HT1080 (cell line): ENCODE data around the gene TBX1. TPM values are rescaled to one million over a fixed set of nuclear protein-coding genes. Genes with fewer than 3 reads are reported as not detected.
"Not testable (repeated sequence)": the region's sequence is repeated elsewhere in the genome, so short reads cannot be mapped to it uniquely, and the experiment has no call there.

Experiments
- DNase-seq: peaks from one replicate; pipeline ENCODE4 v3.0.0-alpha.2; 2015; ENCODE audit warnings: low read depth
- total RNA-seq: library from RNA; depleted of rRNA; stranded (reverse); fragments of >200 nt; shearing (Covaris generic); gene quantifications from 2 replicates; pipeline ENCODE4 v1.2.3, GENCODE V29; 2014

The TBX1 gene
- total RNA-seq, 1 experiment from 2014 or later: 0.14 TPM

GRCh38 chr22:19763458-19764298 is 3.1 kb downstream of the TBX1 start:
- DNase-seq: no peak

DNA sequence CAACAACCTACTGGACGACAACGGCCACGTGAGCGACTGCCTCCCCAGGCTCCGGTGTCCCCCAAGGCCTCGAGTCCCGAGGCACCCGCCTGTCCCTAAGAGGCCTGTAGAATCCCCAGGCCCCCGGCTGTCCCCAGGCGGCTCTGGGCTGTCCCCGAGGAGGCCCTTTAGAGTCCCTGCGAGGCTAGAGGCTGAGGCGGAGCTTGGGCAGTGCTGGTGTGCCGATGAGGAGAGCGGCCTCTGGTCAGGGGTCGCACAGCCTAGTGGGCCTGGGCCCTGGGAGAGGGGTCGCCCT is 3.7 kb downstream of the TBX1 start:
- no peak for DNase-seq

GRCh38 chr22:19764636-19765476 is 4.3 kb downstream of the TBX1 start:
- DNase-seq: no peak

- no peak for DNase-seq
Measured at GRCh38 chr22:19765477-19766239, 5.1 kb downstream of the TBX1 start.

GRCh38 chr22:19766240-19766510 is 5.6 kb downstream of the TBX1 start:
- no peak for DNase-seq

DNA sequence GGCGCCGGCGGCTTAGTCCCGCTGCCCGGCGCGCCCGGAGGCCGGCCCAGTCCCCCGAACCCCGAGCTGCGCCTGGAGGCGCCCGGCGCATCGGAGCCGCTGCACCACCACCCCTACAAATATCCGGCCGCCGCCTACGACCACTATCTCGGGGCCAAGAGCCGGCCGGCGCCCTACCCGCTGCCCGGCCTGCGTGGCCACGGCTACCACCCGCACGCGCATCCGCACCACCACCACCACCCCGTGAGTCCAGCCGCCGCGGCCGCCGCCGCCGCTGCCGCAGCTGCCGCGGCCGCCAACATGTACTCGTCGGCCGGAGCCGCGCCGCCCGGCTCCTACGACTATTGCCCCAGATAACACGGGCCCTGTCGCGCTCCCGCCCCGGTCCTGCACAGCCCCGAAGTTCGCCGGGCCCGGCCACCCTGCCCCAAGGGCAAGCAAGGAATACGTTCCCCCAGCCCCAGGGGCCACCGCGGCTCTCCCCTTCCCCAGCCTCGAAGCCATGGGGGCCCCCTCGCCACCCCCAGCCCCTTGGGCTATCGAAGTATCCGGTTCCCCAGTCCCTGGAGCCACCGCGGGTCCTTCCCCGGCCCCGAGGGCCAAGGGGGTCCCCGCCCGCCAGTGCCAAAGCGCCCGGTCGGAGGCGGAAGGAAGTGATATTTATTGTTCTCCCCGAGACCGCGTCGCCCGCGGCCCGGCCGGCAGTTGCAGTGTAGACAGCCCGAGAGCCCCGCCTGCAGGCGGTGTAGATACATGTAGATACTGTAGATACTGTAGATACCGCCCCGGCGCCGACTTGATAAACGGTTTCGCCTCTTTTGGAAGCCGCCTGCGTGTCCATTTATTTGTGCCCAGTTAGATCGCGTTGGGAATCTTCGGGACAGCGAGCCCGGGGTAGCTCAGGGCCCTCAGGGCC is 6.2 kb downstream of the TBX1 start:
- no peak for DNase-seq

DNA sequence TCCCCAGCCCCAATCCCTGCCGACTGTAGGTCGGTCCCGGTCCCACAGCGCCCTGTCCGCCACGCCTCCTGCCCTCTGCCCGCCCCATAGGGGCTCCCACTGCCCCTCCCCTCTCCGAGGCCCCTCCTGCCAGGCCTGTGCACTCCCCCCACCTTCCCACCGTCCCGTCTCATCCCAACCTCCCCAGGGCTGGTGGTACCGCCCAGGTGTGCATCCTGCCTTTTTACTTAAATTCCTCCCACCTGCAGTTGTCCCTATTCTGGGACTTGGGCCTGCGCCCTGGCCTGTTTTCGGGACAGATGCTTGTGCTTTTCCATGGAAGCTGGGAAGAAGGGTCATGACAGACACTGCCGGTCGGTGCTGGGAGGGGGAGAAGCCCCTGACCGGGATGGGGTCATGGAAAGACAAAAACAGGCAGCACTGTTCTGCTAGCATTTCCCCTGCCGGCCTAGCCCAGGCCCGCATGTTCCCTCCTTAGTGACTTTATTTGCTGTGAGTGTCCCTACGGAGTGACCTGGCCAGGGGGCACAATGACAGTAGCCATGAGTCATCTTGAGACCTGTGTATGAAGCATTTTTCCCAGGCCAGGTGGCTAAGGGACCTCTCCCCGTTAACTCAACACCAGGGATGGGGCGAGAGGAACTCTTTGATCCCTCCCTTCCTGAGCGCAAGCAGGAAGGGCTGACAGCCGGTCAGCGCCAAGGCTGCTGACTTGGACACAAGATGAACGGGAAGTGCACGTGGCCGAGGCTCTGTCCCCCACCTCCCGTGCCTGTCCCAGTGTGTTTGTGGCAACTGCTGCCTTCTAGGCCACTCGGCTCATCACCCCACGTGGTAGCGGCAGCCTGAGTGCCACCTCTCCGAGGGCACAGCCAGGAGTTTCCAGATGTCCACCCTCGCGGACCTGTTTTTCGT is 7.1 kb downstream of the TBX1 start:
- no peak for DNase-seq

GRCh38 chr22:19769393-19769715 is 8.8 kb downstream of the TBX1 start:
- DNase-seq: no peak

DNA sequence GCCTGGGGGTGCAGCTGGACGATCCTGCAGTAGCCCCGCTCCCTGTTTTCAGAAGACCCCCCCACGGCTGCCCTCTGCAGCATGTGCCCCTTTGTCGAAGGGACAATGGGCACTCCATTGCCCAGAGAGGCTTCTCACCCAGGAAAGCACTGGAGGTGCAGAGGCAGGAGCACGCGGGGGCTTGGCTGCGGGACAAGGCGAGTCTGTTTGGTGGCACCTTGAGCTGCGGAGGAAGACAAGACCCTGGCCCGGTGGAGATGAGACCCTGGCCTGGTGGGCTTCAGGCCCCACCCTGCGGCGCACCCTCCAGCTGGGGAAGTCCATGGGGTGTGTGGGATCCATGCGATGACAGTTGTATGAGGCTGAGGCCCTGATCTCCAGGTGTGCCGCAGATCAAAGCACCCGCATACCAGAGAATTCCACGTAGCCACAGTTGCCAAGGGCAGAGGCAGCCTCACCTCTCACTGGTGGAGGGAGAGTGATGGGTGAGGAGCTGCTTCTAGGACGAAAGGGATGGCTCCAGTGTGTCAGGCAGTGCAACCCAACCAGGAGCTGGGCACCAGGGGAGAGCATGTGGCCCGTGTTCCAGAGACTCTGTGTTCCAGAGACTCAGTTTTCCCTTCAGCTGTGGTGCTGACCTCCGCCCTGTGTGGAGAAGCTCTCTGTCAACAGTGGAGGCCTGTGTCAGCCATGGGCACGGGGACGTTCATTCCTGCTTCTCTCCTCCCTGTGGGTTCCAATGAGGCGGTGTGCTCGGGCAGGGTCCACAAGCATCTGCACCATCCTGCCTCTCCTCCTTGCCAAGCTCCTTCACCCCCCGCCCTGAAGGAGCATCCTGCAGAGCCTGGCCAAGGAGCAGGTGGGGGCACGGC is 10.0 kb downstream of the TBX1 start:
- no peak for DNase-seq

DNA sequence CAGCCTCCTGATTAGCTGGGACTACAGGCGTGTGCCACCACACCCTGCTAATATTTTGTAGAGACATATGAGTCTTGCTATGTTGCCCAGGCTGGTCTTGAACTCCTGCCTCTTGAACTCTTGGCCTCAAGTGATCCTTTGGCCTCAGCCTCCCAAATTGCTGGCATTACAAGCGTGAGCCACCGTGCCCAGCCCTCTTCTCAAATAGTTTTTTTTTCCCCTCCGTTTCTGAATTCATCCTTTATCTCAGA is 11.8 kb downstream of the TBX1 start:
- DNase-seq: no peak

DNA sequence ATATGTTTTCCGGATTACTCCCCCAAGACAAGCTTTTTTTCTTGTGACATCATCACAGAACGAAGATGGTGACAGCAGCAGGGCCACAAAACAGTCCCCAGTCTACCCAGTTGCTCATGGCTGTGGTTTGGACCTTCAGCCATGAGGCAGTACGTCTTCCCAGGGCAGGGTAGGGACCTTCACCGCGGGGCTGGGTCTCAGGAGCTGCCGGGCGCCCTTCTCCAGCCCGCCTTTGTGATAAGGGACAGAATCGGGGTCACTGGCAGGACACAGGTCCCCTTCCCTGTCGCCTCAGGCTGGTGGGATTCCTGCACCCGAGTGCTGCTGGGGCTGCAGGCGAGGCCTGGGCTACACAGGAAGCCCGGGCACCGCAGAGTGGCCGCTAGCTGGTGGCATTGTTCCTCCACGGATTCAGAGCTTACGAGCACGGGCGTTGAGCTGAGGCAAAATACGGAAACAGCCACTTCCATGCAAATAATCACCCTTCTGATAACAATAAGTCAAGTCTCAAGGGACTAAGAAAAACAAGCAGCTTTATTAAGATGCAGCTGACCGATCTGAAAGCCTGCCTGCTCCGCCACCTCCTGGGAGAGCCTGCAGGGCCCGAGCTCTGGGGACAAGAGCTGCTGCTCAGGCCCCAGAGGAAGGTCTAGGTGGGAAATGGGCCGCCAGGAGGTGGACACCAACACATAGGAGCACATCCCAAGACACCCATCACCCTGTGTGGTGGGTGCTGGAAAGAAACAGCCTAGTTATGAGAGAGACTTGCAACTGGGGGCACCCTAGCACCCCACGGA is 12.3 kb downstream of the TBX1 start:
- DNase-seq: no peak

GRCh38 chr22:19773470-19774040 is 13.0 kb downstream of the TBX1 start:
- no peak for DNase-seq

DNA sequence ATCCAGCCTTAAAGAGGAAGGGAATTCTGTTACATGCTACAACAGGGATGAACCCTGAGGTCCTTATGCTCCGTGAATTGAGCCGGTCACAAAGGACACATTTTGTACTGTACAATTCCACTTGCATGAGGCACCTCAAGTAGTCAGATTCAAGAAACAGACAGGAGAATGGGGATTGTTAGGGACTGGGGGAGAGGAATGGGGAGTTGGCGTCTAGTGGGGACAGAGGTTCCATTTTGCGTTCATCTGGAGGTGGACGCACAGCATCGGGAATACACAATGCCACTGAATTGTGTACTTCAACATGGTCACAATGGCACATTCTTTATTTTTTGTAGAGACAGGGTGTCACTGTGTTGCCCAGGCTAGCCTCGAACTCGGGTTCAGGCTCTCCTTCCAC is 14.1 kb downstream of the TBX1 start:
- DNase-seq: no peak

DNA sequence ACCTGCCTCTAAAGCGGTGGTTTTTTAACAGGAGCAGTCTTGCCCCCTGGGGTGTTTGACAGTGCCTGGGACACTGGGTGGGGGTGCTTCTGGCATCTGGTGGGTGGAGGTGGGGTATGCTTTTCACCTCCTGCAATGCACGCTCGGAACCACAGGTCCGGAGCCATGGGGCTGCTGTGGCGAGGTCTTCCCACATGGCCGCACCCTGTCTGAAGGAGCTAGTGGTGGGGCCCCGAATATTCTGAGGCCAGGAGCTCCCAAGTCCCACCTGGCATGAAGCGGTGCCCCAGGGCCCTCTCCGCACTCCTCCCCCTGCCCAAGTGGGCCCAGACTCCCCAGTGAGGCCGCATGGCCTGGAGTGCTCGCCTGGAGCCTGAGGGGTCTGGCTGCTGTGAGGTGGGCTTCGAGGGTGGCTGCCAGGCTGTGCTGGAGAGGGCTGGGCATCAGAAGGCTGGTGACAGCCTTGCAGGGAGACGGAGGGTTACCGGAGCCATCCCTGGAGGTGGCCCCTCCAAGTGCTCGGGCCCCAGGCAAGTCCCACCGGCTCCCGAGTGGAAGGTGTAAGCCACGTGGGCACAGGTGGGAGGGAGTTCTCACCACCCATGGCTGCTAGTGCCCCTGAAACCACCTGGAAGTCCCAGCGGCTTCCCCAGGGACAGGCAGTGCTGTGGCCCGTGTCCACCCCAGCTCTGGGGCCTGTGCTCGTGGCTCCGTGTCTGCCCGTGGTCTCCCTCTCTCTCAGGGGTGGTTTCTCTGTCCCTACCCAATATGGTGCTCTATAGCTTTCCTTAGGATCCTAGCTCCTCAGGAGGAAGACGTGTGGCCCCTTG is 15.1 kb downstream of the TBX1 start:
- no peak for DNase-seq

GRCh38 chr22:19776433-19777031 is 16.0 kb downstream of the TBX1 start:
- no peak for DNase-seq

DNA sequence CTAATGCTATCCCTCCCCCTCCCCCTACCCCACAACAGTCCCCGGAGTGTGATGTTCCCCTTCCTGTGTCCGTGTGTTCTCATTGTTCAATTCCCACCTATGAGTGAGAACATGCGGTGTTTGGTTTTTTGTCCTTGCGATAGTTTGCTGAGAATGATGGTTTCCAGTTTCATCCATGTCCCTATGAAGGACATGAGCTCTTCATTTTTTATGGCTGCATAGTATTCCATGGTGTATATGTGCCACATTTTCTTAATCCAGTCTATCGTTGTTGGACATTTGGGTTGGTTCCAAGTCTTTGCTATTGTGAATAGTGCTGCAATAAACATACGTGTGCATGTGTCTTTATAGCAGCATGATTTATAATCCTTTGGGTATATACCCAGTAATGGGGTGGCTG is 16.6 kb downstream of the TBX1 start:
- DNase-seq: not testable (repeated sequence)

DNA sequence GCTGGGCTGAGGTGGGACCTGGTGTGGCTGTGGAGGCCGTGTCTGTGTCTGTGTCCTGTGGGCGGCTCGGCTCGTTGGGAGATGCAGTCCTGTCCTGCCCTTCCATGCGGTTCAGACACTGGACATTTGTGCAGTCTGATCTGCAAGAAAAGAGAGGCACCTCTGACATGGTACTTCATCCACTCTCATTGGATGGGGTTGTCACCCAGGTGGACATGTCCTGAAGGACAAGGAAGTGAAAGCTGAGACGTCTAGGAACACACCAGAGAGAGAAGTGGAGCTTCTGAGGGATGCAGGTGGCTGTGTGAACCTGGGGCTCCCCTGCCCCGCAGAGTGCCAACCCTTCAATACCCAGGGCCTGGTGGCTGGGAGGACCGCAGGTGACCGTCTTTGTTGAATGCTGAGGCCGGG is 18.4 kb downstream of the TBX1 start:
- DNase-seq: no peak
